Endothelial cell of umbilical vein (primary cell): ENCODE measurements around the gene SRRM4. TPM values are rescaled to one million over a fixed set of nuclear protein-coding genes. Genes with fewer than 3 reads are reported as not detected.

ENCODE experiments used
- BruUV-seq: library from RNA; stranded (reverse); fragments of 400-500 nt; replicated peaks from 2 replicates; lab custom pipeline; 2021; lab: Mats Ljungman, UMichigan
- CTCF ChIA-PET: fragments of 300-600, 350-600 bp; sonication (Branson Sonifier 250); formaldehyde crosslinking; loops from one replicate; lab custom pipeline; 2021; ENCODE audit warnings: antibody characterized with exemption, inconsistent platforms; lab: Charles Lee
- POLR2A ChIA-PET: fragments of 300-600, 350-600 bp; sonication (Branson Sonifier 250); formaldehyde crosslinking; loops from one replicate; lab custom pipeline; 2021; ENCODE audit warnings: antibody characterized with exemption, inconsistent platforms; lab: Charles Lee
- DNase-seq: peaks from one replicate; pipeline ENCODE4 v3.0.0-alpha.2; 2011; ENCODE audit warnings: low read depth, low spot score
- FAIRE-seq: peaks from 2 replicates; lab custom pipeline; 2011; peaks lifted over from hg19 to GRCh38; lab: Jason Lieb, UNC
- H2AFZ ChIP-seq: 2 replicates; pipeline ENCODE4 v1.6.0; 2012; ENCODE audit warnings: low read depth, low read length, control low read depth, inconsistent platforms
- H3K27ac ChIP-seq: 2 replicates; pipeline ENCODE4 v1.5.1; 2011; ENCODE audit warnings: low read depth, mild to moderate bottlenecking, control low read depth, low read length, moderate library complexity; ENCODE audit not compliant: insufficient read depth
- H3K27me3 ChIP-seq, 2 experiments: 2 replicates each; pipeline versions ENCODE4 v1.6.0 to v1.6.1; 2011; ENCODE audit warnings: low read length in 2 of 2, mixed read lengths in 1 of 2; ENCODE audit not compliant: control insufficient read depth in 2 of 2, insufficient read depth in 2 of 2
- H3K36me3 ChIP-seq, 2 experiments: 2 replicates in 1 of 2; 3 replicates in 1 of 2; pipeline ENCODE4 v1.5.1; 2011; ENCODE audit warnings: low read length in 2 of 2, mild to moderate bottlenecking in 1 of 2, moderate library complexity in 1 of 2; ENCODE audit not compliant: control insufficient read depth in 2 of 2, insufficient read depth in 2 of 2; ENCODE audit errors: extremely low read depth in 1 of 2
- H3K4me1 ChIP-seq: 3 replicates; pipeline ENCODE4 v1.5.1; 2011; ENCODE audit warnings: mild to moderate bottlenecking, low read length; ENCODE audit not compliant: control insufficient read depth, insufficient read depth; ENCODE audit errors: extremely low read depth
- H3K4me2 ChIP-seq: 2 replicates; pipeline ENCODE4 v1.6.1; 2011; ENCODE audit warnings: low read length, control low read depth, mixed read lengths; ENCODE audit not compliant: insufficient read depth
- H3K4me3 ChIP-seq, 3 experiments: fragments of 200-600 bp in 1 of 3; sonication (generic), shearing (Covaris generic) in 1 of 3; replicated peaks in 1 of 3; 2 replicates each; pipeline ENCODE4 v1.5.1; 2011 to 2016; ENCODE audit warnings: control low read depth in 3 of 3, low read length in 3 of 3, mild to moderate bottlenecking in 2 of 3, inconsistent platforms in 1 of 3, low read depth in 1 of 3, moderate library complexity in 1 of 3; ENCODE audit not compliant: insufficient read depth in 1 of 3
- H3K79me2 ChIP-seq: 2 replicates; pipeline ENCODE4 v1.6.0; 2012; ENCODE audit warnings: low read length, inconsistent platforms; ENCODE audit not compliant: control insufficient read depth, insufficient read depth
- H3K9ac ChIP-seq: replicated peaks from 2 replicates; pipeline ENCODE3; 2011; ENCODE audit warnings: low read length, control low read depth; ENCODE audit not compliant: insufficient read depth; ENCODE audit errors: extremely low read depth
- H3K9me1 ChIP-seq: replicated peaks from 3 replicates; pipeline ENCODE4 v1.6.0; 2011; ENCODE audit warnings: mild to moderate bottlenecking, low read length; ENCODE audit not compliant: control insufficient read depth, insufficient read depth; ENCODE audit errors: extremely low read depth
- H3K9me3 ChIP-seq: replicated peaks from 2 replicates; pipeline ENCODE4 v1.5.1; 2012; ENCODE audit warnings: low read length, inconsistent platforms; ENCODE audit not compliant: control insufficient read depth, insufficient read depth
- H4K20me1 ChIP-seq: replicated peaks from 2 replicates; pipeline ENCODE3; 2011; ENCODE audit warnings: mild to moderate bottlenecking, low read length; ENCODE audit not compliant: control insufficient read depth, insufficient read depth; ENCODE audit errors: extremely low read depth
- CTCF ChIP-seq, 2 donors: IDR thresholded peaks; 1 replicate in 1 of 2; 2 replicates in 1 of 2; pipeline ENCODE4 v1.5.1; 2011; ENCODE audit warnings: low read length in 2 of 2, mild to moderate bottlenecking in 2 of 2, moderate library complexity in 2 of 2, control low read depth in 1 of 2, inconsistent platforms in 1 of 2, low read depth in 1 of 2; ENCODE audit not compliant: insufficient read depth in 1 of 2; ENCODE audit errors: extremely low read depth in 1 of 2
- EZH2 ChIP-seq: IDR thresholded peaks from 2 replicates; pipeline ENCODE4 v1.6.1; 2012; ENCODE audit warnings: borderline replicate concordance, low read depth, mild to moderate bottlenecking, moderate library complexity, low read length, inconsistent platforms; ENCODE audit not compliant: severe bottlenecking
- FOS ChIP-seq: IDR thresholded peaks from 2 replicates; pipeline ENCODE4 v1.6.1; 2011; ENCODE audit warnings: mild to moderate bottlenecking, low read length, moderate library complexity, borderline replicate concordance; ENCODE audit not compliant: insufficient read depth
- GATA2 ChIP-seq: IDR thresholded peaks from 2 replicates; pipeline ENCODE4 v1.7.0; 2011; ENCODE audit warnings: low read depth, mild to moderate bottlenecking, moderate library complexity, mixed read lengths, low read length; ENCODE audit not compliant: insufficient read length, insufficient read depth
- JUN ChIP-seq: IDR thresholded peaks from 2 replicates; pipeline ENCODE4 v1.6.1; 2011; ENCODE audit warnings: borderline replicate concordance, low read depth; ENCODE audit not compliant: insufficient read length, insufficient read depth
- MAX ChIP-seq: IDR thresholded peaks from 2 replicates; pipeline ENCODE4 v1.6.1; 2011; ENCODE audit not compliant: insufficient read depth, insufficient read length
- MYC ChIP-seq: IDR thresholded peaks from one replicate; pipeline ENCODE4 v1.6.1; 2011; ENCODE audit warnings: mild to moderate bottlenecking, low read depth, low read length
- POLR2A ChIP-seq: IDR thresholded peaks from 2 replicates; pipeline ENCODE4 v1.6.1; 2012; ENCODE audit warnings: low read depth, mild to moderate bottlenecking, control low read depth, low read length
- POLR2AphosphoS5 ChIP-seq: IDR thresholded peaks from 2 replicates; pipeline ENCODE4 v1.6.1; 2012; ENCODE audit warnings: low read depth, mild to moderate bottlenecking, control low read depth, low read length, moderate library complexity; ENCODE audit not compliant: insufficient read depth
- dilution Hi-C: fragments of 300-500 bp; cut with MboI; formaldehyde crosslinking; loops from one replicate; pipeline ENCODE4 v1.15.0; 2019; ENCODE audit warnings: low sequenced_read_pairs; ENCODE audit not compliant: extremely low pct_ligation_motif_present
- intact Hi-C: fragments of 100-400 bp; cut with micrococcal nuclease; formaldehyde crosslinking; loops from one replicate; pipeline ENCODE4 v1.10.0; 2022
- polyA plus RNA-seq, 4 experiments: library from polyadenylated mRNA; depleted of rRNA in 3 of 4; stranded (reverse) in 3 of 4; unstranded in 1 of 4; fragments of >200 nt; gene quantifications; 2 replicates each; pipeline versions ENCODE4 v1.2.1 to v1.2.3, GENCODE V29; 2011 to 2012; ENCODE audit warnings: missing spikeins in 1 of 4
- total RNA-seq: library from RNA; stranded (reverse); gene quantifications from 2 replicates; pipeline ENCODE4 v1.2.3, GENCODE V29; 2021

The SRRM4 gene
- total and polyA plus RNA-seq, 2 donors (not counting 3 experiments of a cell fraction or from before 2014, with no cell fraction given): not detected

DNA sequence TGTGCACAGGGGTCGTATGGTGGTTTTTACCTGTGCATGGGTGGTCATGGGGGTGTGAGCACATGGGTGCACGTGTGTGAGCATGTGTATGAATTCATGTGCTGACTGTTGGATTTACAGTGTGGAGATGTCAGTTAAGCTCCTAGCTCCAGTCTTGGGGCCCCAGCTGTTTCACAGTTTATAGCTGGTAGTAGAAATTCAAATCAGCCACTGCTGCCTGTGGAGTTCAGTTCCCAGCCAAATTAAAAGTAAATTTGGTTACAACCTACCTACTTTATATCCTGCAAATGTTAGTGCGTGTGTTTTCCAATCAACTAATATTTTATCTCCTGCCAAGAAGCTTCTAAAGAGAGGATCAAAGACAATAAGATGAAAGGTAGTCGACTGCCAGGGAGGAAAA is 141.4 kb downstream of the SRRM4 start:
- Histone ChIP-seq H3K4me1 (no peaks in the 10 kb centered on the region), H3K27ac (no peak overlapping the region), H3K36me3 (no peaks in the 10 kb centered on the region), H3K9ac (no peak overlapping the region), H3K4me2 (no peak overlapping the region), H3K9me1 (no peaks in the 10 kb centered on the region), H2AFZ (no peak overlapping the region), H3K4me3 (no peak overlapping the region), H4K20me1 (no peaks in the 10 kb centered on the region), H3K79me2 (no peaks in the 10 kb centered on the region), H3K27me3 (no peaks in the 10 kb centered on the region), H3K9me3 (no peaks in the 10 kb centered on the region)
- BruUV-seq: no TSS peak
- FAIRE-seq (no peak), DNase-seq (no peak)
- intact Hi-C loops: no loop called here
- ChIA-PET POLR2A (no interaction called here), CTCF (interaction anchor here (0.6 kb wide), 1 partner anchor 95 kb away, joined by 3 read pairs; no protein-coding TSS in a partner anchor)
- dilution Hi-C loops: no loop called here
- no peak for TF ChIP-seq FOS
- TF ChIP-seq JUN: no peak
- TF ChIP-seq CTCF (IDR thresholded peaks at IDR 0.05; ENCODE audit: extremely low read depth in 1 of 2, insufficient read depth in 1 of 2, low read depth in 1 of 2, low read length in 2 of 2): no peak
- TF ChIP-seq POLR2AphosphoS5: no peak
- TF ChIP-seq EZH2: no peak
- TF ChIP-seq GATA2: no peak
- no peak for TF ChIP-seq MAX
- TF ChIP-seq MYC: no peak
- TF ChIP-seq POLR2A: no peak
